SKM-1 treated with dmso at 0.1 percent for 144 hours (cell line): Measurements from ENCODE around the gene CT45A8.
"Not testable (repeated sequence)": the region's sequence is repeated elsewhere in the genome, so short reads cannot be mapped to it uniquely, and the experiment has no call there.

Source experiments
- DNase-seq: peaks from one replicate; lab custom pipeline; 2025; ENCODE audit not compliant: unreplicated experiment; lab: John Stamatoyannopoulos, UW

Gene CT45A8, protein sequence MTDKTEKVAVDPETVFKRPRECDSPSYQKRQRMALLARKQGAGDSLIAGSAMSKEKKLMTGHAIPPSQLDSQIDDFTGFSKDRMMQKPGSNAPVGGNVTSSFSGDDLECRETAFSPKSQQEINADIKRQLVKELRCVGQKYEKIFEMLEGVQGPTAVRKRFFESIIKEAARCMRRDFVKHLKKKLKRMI

DNA sequence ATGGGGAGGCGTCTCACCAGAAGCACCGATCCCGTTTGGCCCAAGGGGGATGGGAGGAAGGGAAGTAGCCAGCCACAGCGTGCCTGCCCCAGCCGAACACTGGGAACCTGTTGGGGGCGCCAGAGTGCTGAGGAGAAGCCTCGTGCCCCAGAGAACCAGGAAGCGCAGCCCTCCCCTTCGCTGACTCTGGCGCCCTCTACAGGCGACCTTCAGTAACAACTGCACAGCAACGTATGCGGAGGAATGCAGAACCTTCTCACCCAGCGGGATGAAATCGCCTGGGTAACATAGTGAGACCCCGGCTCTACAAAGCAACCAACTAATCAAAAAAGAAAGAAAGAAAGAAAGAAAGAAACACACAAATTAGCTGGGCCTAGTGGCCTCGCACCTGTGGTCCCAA, at the start of gene CT45A8:
Gene CT45A8, minus strand, starts transcription at position 101 of the 400 bp plus-strand sequence. CDS start 3,755 bp downstream, outside the sequence.
- not testable (repeated sequence) for DNase-seq

- DNase-seq = no peak
Measured at GRCh38 chrX:135893294-135893817, 39.0 kb upstream of the CT45A8 start, which contains the start of the genes CT45A10 and SAGE1. TSS of gene CT45A10 (minus strand) at chrX:135893444. CDS start at chrX:135885344, 8,100 bp downstream. TSS of gene SAGE1 (plus strand) at chrX:135893716. CDS start at chrX:135896243, 2,527 bp downstream.

GRCh38 chrX:135892781-135893180, 38.4 kb upstream of the CT45A8 start:
- DNase-seq = no peak

DNA sequence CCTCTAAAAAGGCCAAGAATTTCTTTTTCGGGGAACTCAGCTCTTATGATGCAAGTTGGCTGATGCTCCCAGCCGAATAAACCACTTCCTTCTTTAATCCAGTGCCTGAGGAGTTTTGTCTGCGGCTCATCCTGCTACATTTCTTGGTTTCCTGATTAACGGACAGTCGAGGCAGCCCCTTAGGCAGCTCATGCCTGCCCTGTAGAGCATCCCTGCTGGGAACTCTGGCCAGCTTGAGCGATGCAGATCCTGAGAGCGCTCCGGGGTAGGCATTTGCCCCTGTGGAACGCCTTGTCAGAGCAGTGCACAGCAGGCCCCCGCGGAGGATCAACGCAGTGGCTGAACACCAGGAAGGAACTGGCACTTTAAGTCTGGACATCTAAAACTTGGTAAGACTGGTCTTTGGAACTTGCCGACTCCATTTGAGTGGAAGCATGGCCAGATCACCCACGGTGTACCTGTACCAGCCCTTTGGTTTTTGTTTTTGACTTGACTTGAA, 35.8 kb upstream of the CT45A8 start:
- no peak for DNase-seq

DNA sequence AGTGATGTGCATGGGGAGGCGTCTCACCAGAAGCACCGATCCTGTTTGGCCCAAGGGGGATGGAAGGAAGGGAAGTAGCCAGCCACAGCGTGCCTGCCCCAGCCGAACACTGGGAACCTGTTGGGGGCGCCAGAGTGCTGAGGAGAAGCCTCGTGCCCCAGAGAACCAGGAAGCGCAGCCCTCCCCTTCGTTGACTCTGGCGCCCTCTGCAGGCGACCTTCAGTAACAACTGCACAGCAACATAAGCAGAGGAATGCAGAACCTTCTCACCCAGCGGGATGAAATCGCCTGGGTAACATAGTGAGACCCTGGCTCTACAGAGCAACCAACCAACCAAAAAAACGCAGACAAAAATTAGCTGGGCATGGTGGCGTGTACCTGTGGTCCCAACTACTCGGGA, 34.6 kb upstream of the CT45A8 start:
- DNase-seq = not testable (repeated sequence)

GRCh38 chrX:135888230-135888629, 33.9 kb upstream of the CT45A8 start:
- not testable (repeated sequence) for DNase-seq

- not testable (repeated sequence) for DNase-seq
Measured at GRCh38 chrX:135882741-135883140, 28.4 kb upstream of the CT45A8 start.

GRCh38 chrX:135871712-135872111, 17.4 kb upstream of the CT45A8 start, which contains the start of gene CT45A9:
TSS of gene CT45A9 (minus strand) at chrX:135871812. CDS start at chrX:135868061, 3,751 bp downstream.
- DNase-seq = not testable (repeated sequence)

DNA sequence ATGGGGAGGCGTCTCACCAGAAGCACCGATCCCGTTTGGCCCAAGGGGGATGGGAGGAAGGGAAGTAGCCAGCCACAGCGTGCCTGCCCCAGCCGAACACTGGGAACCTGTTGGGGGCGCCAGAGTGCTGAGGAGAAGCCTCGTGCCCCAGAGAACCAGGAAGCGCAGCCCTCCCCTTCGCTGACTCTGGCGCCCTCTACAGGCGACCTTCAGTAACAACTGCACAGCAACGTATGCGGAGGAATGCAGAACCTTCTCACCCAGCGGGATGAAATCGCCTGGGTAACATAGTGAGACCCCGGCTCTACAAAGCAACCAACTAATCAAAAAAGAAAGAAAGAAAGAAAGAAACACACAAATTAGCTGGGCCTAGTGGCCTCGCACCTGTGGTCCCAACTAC, 17.2 kb downstream of the CT45A8 start, which contains the start of gene CT45A7:
Gene CT45A7, minus strand, starts transcription at position 101 of the 400 bp plus-strand sequence. CDS start 3,747 bp downstream, outside the sequence.
- not testable (repeated sequence) for DNase-seq

GRCh38 chrX:135819912-135820311, 34.4 kb downstream of the CT45A8 start, which contains the start of gene CT45A2:
TSS of gene CT45A2 (minus strand) at chrX:135820012. CDS start at chrX:135816265, 3,747 bp downstream.
- DNase-seq = not testable (repeated sequence)

GRCh38 chrX:135802687-135803086, 51.7 kb downstream of the CT45A8 start, which contains the start of gene CT45A6:
TSS of gene CT45A6 (minus strand) at chrX:135802787. CDS start at chrX:135798993, 3,794 bp downstream.
- not testable (repeated sequence) for DNase-seq
